H9 (cell line): ENCODE measurements around the gene CXorf65. TPM values are rescaled to one million over a fixed set of nuclear protein-coding genes. Genes with fewer than 3 reads are reported as not detected.

ENCODE experiments used
- DNase-seq: peaks from one replicate; pipeline ENCODE4 v3.0.0-alpha.2; 2017
- H2AFZ ChIP-seq: one replicate; pipeline ENCODE4 v1.6.1; 2013; ENCODE audit warnings: mild to moderate bottlenecking, low read length, control low read depth, moderate library complexity
- H2AK5ac ChIP-seq: 2 replicates; pipeline ENCODE4 v1.6.1; 2013; ENCODE audit warnings: low read length, control low read depth, mixed read lengths; ENCODE audit not compliant: insufficient read length
- H2BK120ac ChIP-seq: one replicate; pipeline ENCODE4 v1.6.1; 2013; ENCODE audit warnings: low read depth, mild to moderate bottlenecking, low read length, control low read depth, inconsistent platforms; ENCODE audit not compliant: poor library complexity, severe bottlenecking
- H2BK12ac ChIP-seq: 2 replicates; pipeline ENCODE4 v1.6.1; 2013; ENCODE audit warnings: low read length, control low read depth, mixed read lengths, low read depth; ENCODE audit not compliant: insufficient read length
- H2BK15ac ChIP-seq: 2 replicates; pipeline ENCODE4 v1.6.1; 2013; ENCODE audit warnings: low read depth, low read length, control low read depth
- H2BK20ac ChIP-seq: one replicate; pipeline ENCODE4 v1.6.1; 2013; ENCODE audit warnings: low read depth, mild to moderate bottlenecking, low read length, control low read depth, inconsistent platforms; ENCODE audit not compliant: poor library complexity, severe bottlenecking
- H2BK5ac ChIP-seq: 2 replicates; pipeline ENCODE4 v1.6.1; 2013; ENCODE audit warnings: low read length, control low read depth, mixed read lengths; ENCODE audit not compliant: insufficient read length
- H3K14ac ChIP-seq: 2 replicates; pipeline ENCODE4 v1.6.1; 2013; ENCODE audit warnings: low read length, control low read depth; ENCODE audit not compliant: insufficient read depth
- H3K18ac ChIP-seq: 2 replicates; pipeline ENCODE4 v1.6.1; 2013; ENCODE audit warnings: low read depth, mild to moderate bottlenecking, mixed read lengths, low read length, control low read depth; ENCODE audit not compliant: insufficient read length
- H3K23ac ChIP-seq: 2 replicates; pipeline ENCODE4 v1.6.1; 2013; ENCODE audit warnings: low read length, control low read depth, mixed read lengths, low read depth; ENCODE audit not compliant: insufficient read length
- H3K23me2 ChIP-seq: 2 replicates; pipeline ENCODE4 v1.6.1; 2013; ENCODE audit warnings: low read depth, mild to moderate bottlenecking, mixed read lengths, low read length, control low read depth; ENCODE audit not compliant: insufficient read length, poor library complexity, severe bottlenecking
- H3K27ac ChIP-seq: 2 replicates; pipeline ENCODE4 v1.5.1; 2013; ENCODE audit warnings: low read length, control low read depth, mixed read lengths, low read depth; ENCODE audit not compliant: insufficient read length
- H3K27me3 ChIP-seq: 2 replicates; pipeline ENCODE4 v1.6.1; 2013; ENCODE audit warnings: low read length, control low read depth, inconsistent platforms; ENCODE audit not compliant: insufficient read depth
- H3K4ac ChIP-seq: 2 replicates; pipeline ENCODE4 v1.6.1; 2013; ENCODE audit warnings: low read depth, mild to moderate bottlenecking, control low read depth, inconsistent platforms, low read length, moderate library complexity
- H3K4me1 ChIP-seq: 2 replicates; pipeline ENCODE4 v1.6.1; 2013; ENCODE audit warnings: low read length, control low read depth, inconsistent platforms; ENCODE audit not compliant: insufficient read depth
- H3K4me2 ChIP-seq: 2 replicates; pipeline ENCODE4 v1.6.1; 2013; ENCODE audit warnings: low read length, control low read depth, mixed read lengths; ENCODE audit not compliant: insufficient read length, insufficient read depth
- H3K56ac ChIP-seq: 2 replicates; pipeline ENCODE4 v1.6.1; 2013; ENCODE audit warnings: low read depth, mild to moderate bottlenecking, mixed read lengths, low read length, control low read depth; ENCODE audit not compliant: insufficient read length
- H3K79me1 ChIP-seq: 2 replicates; pipeline ENCODE4 v1.6.1; 2013; ENCODE audit warnings: low read depth, mild to moderate bottlenecking, moderate library complexity, low read length, control low read depth, inconsistent platforms; ENCODE audit not compliant: insufficient read depth, poor library complexity, severe bottlenecking
- H3K79me2 ChIP-seq: 2 replicates; pipeline ENCODE4 v1.6.1; 2013; ENCODE audit warnings: low read length, control low read depth, inconsistent platforms; ENCODE audit not compliant: insufficient read depth
- H3K9ac ChIP-seq: 2 replicates; pipeline ENCODE4 v1.6.1; 2013; ENCODE audit warnings: low read length, control low read depth, mixed read lengths; ENCODE audit not compliant: insufficient read length; ENCODE audit errors: extremely low read depth
- H3K9me3 ChIP-seq: one replicate; pipeline ENCODE4 v1.6.1; 2013; ENCODE audit warnings: low read depth, low read length, inconsistent platforms; ENCODE audit not compliant: control insufficient read depth
- H3T11ph ChIP-seq: one replicate; pipeline ENCODE4 v1.6.1; 2013; ENCODE audit warnings: mild to moderate bottlenecking, low read length, control low read depth, inconsistent platforms
- H4K20me1 ChIP-seq: one replicate; pipeline ENCODE4 v1.6.1; 2013; ENCODE audit not compliant: control insufficient read depth, insufficient read length, insufficient read depth
- H4K5ac ChIP-seq: 2 replicates; pipeline ENCODE4 v1.6.1; 2013; ENCODE audit warnings: low read depth, mild to moderate bottlenecking, mixed read lengths, low read length, control low read depth; ENCODE audit not compliant: insufficient read length
- H4K8ac ChIP-seq: replicated peaks from 2 replicates; pipeline ENCODE4 v1.6.1; 2013; ENCODE audit warnings: low read length, control low read depth, mixed read lengths, low read depth; ENCODE audit not compliant: insufficient read length
- H4K91ac ChIP-seq: 2 replicates; pipeline ENCODE4 v1.6.1; 2013; ENCODE audit warnings: low read depth, mild to moderate bottlenecking, moderate library complexity, mixed read lengths, low read length, control low read depth; ENCODE audit not compliant: insufficient read length
- H3K27ac Mint-ChIP-seq, 3 experiments: 2 replicates in 2 of 3; 3 replicates in 1 of 3; pipeline ENCODE4 v1.8.0; 2020 to 2021; ENCODE audit warnings: mixed read lengths in 3 of 3, mild to moderate bottlenecking in 1 of 3, moderate library complexity in 1 of 3
- H3K27me3 Mint-ChIP-seq: 2 replicates; pipeline ENCODE4 v1.8.0; 2021; ENCODE audit warnings: low read depth, mild to moderate bottlenecking, moderate library complexity, mixed read lengths
- H3K36me3 Mint-ChIP-seq, 3 experiments: 2 replicates in 2 of 3; 3 replicates in 1 of 3; pipeline ENCODE4 v1.8.0; 2020 to 2021; ENCODE audit warnings: low read depth in 3 of 3, mixed read lengths in 3 of 3; ENCODE audit not compliant: insufficient read depth in 1 of 3
- H3K4me1 Mint-ChIP-seq, 2 experiments: 2 replicates each; pipeline ENCODE4 v1.8.0; 2020; ENCODE audit warnings: mixed read lengths in 2 of 2
- H3K4me3 Mint-ChIP-seq, 2 experiments: 2 replicates in 1 of 2; 3 replicates in 1 of 2; pipeline ENCODE4 v1.8.0; 2020 to 2021; ENCODE audit warnings: mild to moderate bottlenecking in 2 of 2, mixed read lengths in 2 of 2, moderate library complexity in 1 of 2
- H3K9me3 Mint-ChIP-seq, 2 experiments: 2 replicates in 1 of 2; 3 replicates in 1 of 2; pipeline ENCODE4 v1.8.0; 2020; ENCODE audit warnings: mild to moderate bottlenecking in 2 of 2, mixed read lengths in 2 of 2, moderate library complexity in 1 of 2
- CTCF ChIP-seq: fragments of 200-600 bp; sonication (generic); conservative IDR thresholded peaks from 3 replicates; pipeline ENCODE4 v1.8.0; 2021; ENCODE audit warnings: antibody characterized with exemption, mild to moderate bottlenecking
- WGBS: extraction: QIAGEN DNeasy Blood & Tissue Kit; methylation state at CpG from one replicate; pipeline ENCODE4 v1.1.7; 2013; ENCODE audit warnings: missing lambda C conversion rate, low lambda C conversion rate, mixed read lengths; ENCODE audit not compliant: insufficient read length; ENCODE audit errors: extremely low coverage; 5-methylcytosine and 5-hydroxymethylcytosine counted together
- total RNA-seq: library from RNA; stranded (reverse); gene quantifications from 2 replicates; pipeline ENCODE4 v1.2.1, GENCODE V29; 2021

Gene CXorf65
- total RNA-seq, 1 experiment from 2014 or later: not detected

GRCh38 chrX:71148278-71148663 lies 41.7 kb upstream of the CXorf65 start:
- H3K9me3 ChIP-seq: peaks cover 26% of the 10 kb centered on the region
- no peak overlapping the region for H3T11ph ChIP-seq
- no peak overlapping the region for H2BK15ac ChIP-seq
- H3K23me2 ChIP-seq: peaks cover 6% of the 10 kb centered on the region
- H4K5ac ChIP-seq: no peak overlapping the region
- H4K91ac ChIP-seq: no peak overlapping the region
- peaks cover 6% of the 10 kb centered on the region for H3K27me3 Mint-ChIP-seq
- no peak for TF ChIP-seq CTCF
- peaks cover 58 to 81% of the 10 kb centered on the region in 2 experiments for H3K9me3 Mint-ChIP-seq
- no peak overlapping the region for H4K8ac ChIP-seq
- H2BK120ac ChIP-seq: no peak overlapping the region
- no peak overlapping the region for H2BK5ac ChIP-seq
- H3K14ac ChIP-seq: no peak overlapping the region; the same call in 1 of the 2 replicates
- peaks cover 2% of the 10 kb centered on the region for H4K20me1 ChIP-seq
- no peak overlapping the region for H3K18ac ChIP-seq
- DNase-seq: no peak
- no peak overlapping the region for H3K27ac Mint-ChIP-seq
- H3K27ac ChIP-seq: no peak overlapping the region
- H3K4ac ChIP-seq: no peak overlapping the region
- no peak overlapping the region for H3K9ac ChIP-seq
- H3K4me1 Mint-ChIP-seq: peaks cover 15 to 19% of the 10 kb centered on the region in 2 experiments
- no peak overlapping the region for H2AFZ ChIP-seq
- no peak overlapping the region for H2BK12ac ChIP-seq
- no peak overlapping the region for H3K23ac ChIP-seq
- no peak overlapping the region for H3K4me2 ChIP-seq
- H3K56ac ChIP-seq: no peak overlapping the region
- no peak overlapping the region for H3K4me3 Mint-ChIP-seq
- no peaks in the 10 kb centered on the region for H3K79me2 ChIP-seq
- no CpG with 5 or more reads among the region's 8 CpGs for WGBS
- no peaks in the 10 kb centered on the region; the same call in 1 of the 2 replicates for H3K4me1 ChIP-seq
- no peaks in the 10 kb centered on the region for H3K27me3 ChIP-seq
- H3K79me1 ChIP-seq: no peaks in the 10 kb centered on the region
- H2AK5ac ChIP-seq: no peak overlapping the region
- no peak overlapping the region for H2BK20ac ChIP-seq
- peaks cover 6 to 11% (median 11%) of the 10 kb centered on the region in 3 experiments; a peak in 6 of 7 replicates for H3K36me3 Mint-ChIP-seq
